Measurements from ENCODE around the gene ALPG.

DNA sequence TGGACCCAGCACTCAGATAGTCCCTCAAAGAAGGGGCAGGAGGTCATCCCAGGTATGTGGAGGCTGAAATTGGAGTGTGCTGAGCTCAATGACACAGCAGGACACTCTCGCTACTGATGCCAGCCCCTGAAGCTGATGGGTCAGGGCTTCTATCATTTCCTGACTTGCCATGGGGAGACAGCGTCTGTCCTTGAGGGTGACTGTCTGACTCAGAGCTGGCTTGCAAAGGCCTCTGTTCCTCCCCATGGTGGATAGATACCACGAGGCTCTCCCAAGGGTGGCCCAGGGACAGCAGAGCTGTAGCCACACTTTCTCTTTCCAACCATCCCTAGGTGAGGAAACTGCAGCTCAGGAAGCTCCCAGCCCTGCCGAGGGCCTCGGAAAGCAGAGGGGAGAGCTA, 10.8 kb downstream of the ALPG start:
- TF ChIP-seq, protein P1, sequence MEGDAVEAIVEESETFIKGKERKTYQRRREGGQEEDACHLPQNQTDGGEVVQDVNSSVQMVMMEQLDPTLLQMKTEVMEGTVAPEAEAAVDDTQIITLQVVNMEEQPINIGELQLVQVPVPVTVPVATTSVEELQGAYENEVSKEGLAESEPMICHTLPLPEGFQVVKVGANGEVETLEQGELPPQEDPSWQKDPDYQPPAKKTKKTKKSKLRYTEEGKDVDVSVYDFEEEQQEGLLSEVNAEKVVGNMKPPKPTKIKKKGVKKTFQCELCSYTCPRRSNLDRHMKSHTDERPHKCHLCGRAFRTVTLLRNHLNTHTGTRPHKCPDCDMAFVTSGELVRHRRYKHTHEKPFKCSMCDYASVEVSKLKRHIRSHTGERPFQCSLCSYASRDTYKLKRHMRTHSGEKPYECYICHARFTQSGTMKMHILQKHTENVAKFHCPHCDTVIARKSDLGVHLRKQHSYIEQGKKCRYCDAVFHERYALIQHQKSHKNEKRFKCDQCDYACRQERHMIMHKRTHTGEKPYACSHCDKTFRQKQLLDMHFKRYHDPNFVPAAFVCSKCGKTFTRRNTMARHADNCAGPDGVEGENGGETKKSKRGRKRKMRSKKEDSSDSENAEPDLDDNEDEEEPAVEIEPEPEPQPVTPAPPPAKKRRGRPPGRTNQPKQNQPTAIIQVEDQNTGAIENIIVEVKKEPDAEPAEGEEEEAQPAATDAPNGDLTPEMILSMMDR (IDR thresholded peaks at IDR 0.05; ENCODE audit: insufficient read depth, low read length, poor library complexity, severe bottlenecking) = no peak
- TF ChIP-seq EZH2phosphoT487 (conservative IDR thresholded peaks at IDR 0.05; ENCODE audit: low read length) = no peak
